ENCODE results near the gene NOL4L. TPM values are rescaled to one million over a fixed set of nuclear protein-coding genes. Genes with fewer than 3 reads are reported as not detected.

NOL4L gene
- total RNA-seq, 1 experiment from 2014 or later, result 1.4 TPM

DNA sequence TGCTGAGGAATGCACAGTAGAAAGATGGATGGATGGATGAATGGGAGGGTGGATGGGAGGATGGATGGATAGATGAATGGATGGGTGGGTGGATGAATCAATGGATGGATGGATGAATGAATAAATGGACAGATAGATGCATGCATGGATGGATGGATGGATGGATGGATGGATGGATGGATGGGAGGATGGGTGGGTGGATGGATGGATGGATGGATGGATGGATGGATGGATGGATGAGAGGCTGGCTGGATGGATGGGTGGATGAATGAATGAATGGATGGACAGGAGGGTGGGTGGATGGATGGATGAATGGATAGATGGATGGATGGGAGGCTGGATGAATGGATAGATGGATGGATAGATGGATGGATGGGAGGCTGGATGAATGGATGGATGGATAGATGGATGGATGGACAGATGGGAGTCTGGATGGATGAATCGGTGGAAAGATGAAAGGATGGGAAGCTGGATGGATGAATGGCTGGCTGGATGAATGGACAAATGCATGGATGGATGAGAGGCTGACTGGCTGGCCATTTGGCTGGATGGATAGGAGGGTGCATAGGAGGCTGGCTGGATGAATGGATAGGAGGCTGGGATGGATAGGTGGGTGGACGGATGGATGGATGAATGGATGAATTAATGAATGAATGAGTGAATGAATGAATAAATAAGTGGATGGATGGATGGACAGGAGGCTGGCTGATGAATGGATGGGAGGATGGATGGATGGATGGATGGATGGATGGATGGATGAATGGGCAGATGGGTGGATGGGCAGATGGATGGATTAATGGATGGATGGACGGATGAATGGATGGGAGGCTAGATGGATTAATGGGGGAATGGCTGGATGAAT lies 28.3 kb upstream of the NOL4L start:
- POLR2A ChIA-PET (ENCODE audit: low non-redundant PET), result no interaction called here
- Histone ChIP-seq H3K4me3 (ENCODE audit: low read depth, low read length, poor library complexity, severe bottlenecking) (no peak overlapping the region), H3K9me3 (ENCODE audit: low read depth, low read length, poor library complexity, severe bottlenecking) (no peaks in the 10 kb centered on the region), H3K36me3 (ENCODE audit: insufficient read depth, low read length, poor library complexity, severe bottlenecking) (no peaks in the 10 kb centered on the region), H3K27ac (ENCODE audit: low read depth, low read length, poor library complexity, severe bottlenecking) (no peak overlapping the region), H3K27me3 (replicated peaks; ENCODE audit: insufficient read depth, low read depth, low read length, poor library complexity) (no peaks in the 10 kb centered on the region), H3K4me1 (ENCODE audit: insufficient read depth, low read length, poor library complexity, severe bottlenecking) (no peaks in the 10 kb centered on the region)
- intact Hi-C loops (cut with micrococcal nuclease; ENCODE audit: unreplicated experiment), result no loop called here
- no peak for DNase-seq (ENCODE audit: low spot score)
- CTCF ChIA-PET, result no interaction called here
- TF ChIP-seq EZH2 (IDR thresholded peaks at IDR 0.05; ENCODE audit: borderline replicate concordance, low read depth, low read length, poor library complexity, severe bottlenecking) (no peak), CTCF (conservative IDR thresholded peaks at IDR 0.05; ENCODE audit: low read depth, low read length) (no peak)
- no TSS peak for BruUV-seq (replicated peaks)

DNA sequence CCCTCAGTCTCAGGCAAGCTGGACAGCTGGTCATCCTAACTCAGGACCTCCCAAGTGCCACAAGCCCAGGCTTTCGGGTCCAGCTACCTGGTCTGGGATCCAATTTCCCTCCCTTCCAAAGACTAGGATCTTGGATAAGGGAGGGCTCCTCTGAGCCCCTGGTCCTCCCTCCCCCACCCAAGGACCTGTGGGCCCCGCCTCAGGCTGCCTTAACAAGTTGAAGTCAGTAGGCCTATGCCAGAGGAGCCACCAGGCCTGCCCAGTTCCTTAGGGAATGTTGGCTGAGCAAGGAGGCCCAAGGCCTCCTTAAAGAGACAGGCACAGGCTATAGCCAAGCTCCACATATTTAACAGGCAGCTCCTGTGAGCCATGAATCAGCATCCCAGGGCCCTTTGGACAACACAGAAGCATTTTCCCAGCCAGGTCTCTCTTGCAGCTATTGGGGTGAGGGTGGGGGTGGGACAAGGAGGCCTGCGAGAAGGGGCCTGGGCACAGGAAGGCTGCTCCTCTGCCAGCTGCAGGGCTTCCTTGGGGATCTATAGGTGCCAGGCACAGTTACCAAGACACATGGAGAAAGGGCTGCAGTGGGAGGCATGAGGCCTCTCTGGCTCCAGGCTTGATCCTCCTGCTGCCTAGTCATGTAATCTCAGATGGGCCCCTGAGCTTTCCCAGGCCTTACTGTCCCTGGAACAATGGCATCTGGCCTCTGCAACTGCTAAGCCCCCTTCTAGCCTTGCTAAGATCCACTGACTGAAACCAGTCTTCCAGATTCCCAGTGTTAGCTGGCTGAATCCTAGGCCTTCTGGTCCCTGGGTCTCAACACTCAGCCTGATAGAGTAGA lies 27.4 kb upstream of the NOL4L start:
- H3K4me3 ChIP-seq (ENCODE audit: low read depth, low read length, poor library complexity, severe bottlenecking), result no peak overlapping the region
- ChIA-PET POLR2A (ENCODE audit: low non-redundant PET) (no interaction called here), CTCF (no interaction called here)
- H3K36me3 ChIP-seq (ENCODE audit: insufficient read depth, low read length, poor library complexity, severe bottlenecking), result no peaks in the 10 kb centered on the region
- H3K27ac ChIP-seq (ENCODE audit: low read depth, low read length, poor library complexity, severe bottlenecking), result no peak overlapping the region
- BruUV-seq (replicated peaks), result no TSS peak
- no peaks in the 10 kb centered on the region for H3K27me3 ChIP-seq (replicated peaks; ENCODE audit: insufficient read depth, low read depth, low read length, poor library complexity)
- TF ChIP-seq EZH2 (IDR thresholded peaks at IDR 0.05; ENCODE audit: borderline replicate concordance, low read depth, low read length, poor library complexity, severe bottlenecking) (no peak), CTCF (conservative IDR thresholded peaks at IDR 0.05; ENCODE audit: low read depth, low read length) (no peak)
- no peaks in the 10 kb centered on the region for H3K9me3 ChIP-seq (ENCODE audit: low read depth, low read length, poor library complexity, severe bottlenecking)
- no peaks in the 10 kb centered on the region for H3K4me1 ChIP-seq (ENCODE audit: insufficient read depth, low read length, poor library complexity, severe bottlenecking)
- DNase-seq (ENCODE audit: low spot score), result no peak
- intact Hi-C loops (cut with micrococcal nuclease; ENCODE audit: unreplicated experiment), result no loop called here

- Histone ChIP-seq H3K36me3 (ENCODE audit: insufficient read depth, low read length, poor library complexity, severe bottlenecking) (no peaks in the 10 kb centered on the region), H3K4me3 (ENCODE audit: low read depth, low read length, poor library complexity, severe bottlenecking) (no peak overlapping the region), H3K4me1 (ENCODE audit: insufficient read depth, low read length, poor library complexity, severe bottlenecking) (no peaks in the 10 kb centered on the region), H3K27me3 (replicated peaks; ENCODE audit: insufficient read depth, low read depth, low read length, poor library complexity) (no peaks in the 10 kb centered on the region), H3K9me3 (ENCODE audit: low read depth, low read length, poor library complexity, severe bottlenecking) (no peaks in the 10 kb centered on the region), H3K27ac (ENCODE audit: low read depth, low read length, poor library complexity, severe bottlenecking) (no peak overlapping the region)
- BruUV-seq (replicated peaks), result no TSS peak
- DNase-seq (ENCODE audit: low spot score), result no peak
- ChIA-PET CTCF (no interaction called here), POLR2A (ENCODE audit: low non-redundant PET) (no interaction called here)
- intact Hi-C loops (cut with micrococcal nuclease; ENCODE audit: unreplicated experiment), result no loop called here
- TF ChIP-seq CTCF (conservative IDR thresholded peaks at IDR 0.05; ENCODE audit: low read depth, low read length) (no peak), EZH2 (IDR thresholded peaks at IDR 0.05; ENCODE audit: borderline replicate concordance, low read depth, low read length, poor library complexity, severe bottlenecking) (no peak)
Measured at GRCh38 chr20:32611868-32612267, 26.7 kb upstream of the NOL4L start.

Data from A673 (cell line).